GM15510 (cell line): Measurements from ENCODE around the gene TECTA.

ENCODE experiments used
- POLR2A ChIP-seq: IDR thresholded peaks from 3 replicates; pipeline ENCODE4 v1.6.1; 2011; ENCODE audit warnings: borderline replicate concordance; ENCODE audit not compliant: insufficient read length; ENCODE audit errors: extremely low read depth

TECTA gene

GRCh38 chr11:121108413-121108812 is 7.4 kb downstream of the TECTA start:
- no peak for TF ChIP-seq POLR2A

- no peak for TF ChIP-seq POLR2A
These were observed 8.4 kb downstream of the TECTA start for GRCh38 chr11:121109471-121109870.

GRCh38 chr11:121109916-121110586 is 9.0 kb downstream of the TECTA start:
- TF ChIP-seq POLR2A = no peak

GRCh38 chr11:121110871-121111724 is 10.1 kb downstream of the TECTA start:
- TF ChIP-seq POLR2A = no peak

- no peak for TF ChIP-seq POLR2A
These were observed 11.7 kb downstream of the TECTA start for GRCh38 chr11:121112498-121113455.

GRCh38 chr11:121113611-121114010 is 12.6 kb downstream of the TECTA start:
- TF ChIP-seq POLR2A = no peak

- no peak for TF ChIP-seq POLR2A
These were observed 16.7 kb downstream of the TECTA start for GRCh38 chr11:121117788-121118187.

- TF ChIP-seq POLR2A = no peak
These were observed 18.4 kb downstream of the TECTA start for GRCh38 chr11:121119440-121119839.

- TF ChIP-seq POLR2A = no peak
These were observed 21.3 kb downstream of the TECTA start for GRCh38 chr11:121122328-121122727.

GRCh38 chr11:121123496-121124069 is 22.5 kb downstream of the TECTA start:
- TF ChIP-seq POLR2A = no peak

GRCh38 chr11:121127809-121128208 is 26.8 kb downstream of the TECTA start:
- no peak for TF ChIP-seq POLR2A

GRCh38 chr11:121129362-121130340 is 28.6 kb downstream of the TECTA start:
- no peak for TF ChIP-seq POLR2A

- no peak for TF ChIP-seq POLR2A
These were observed 30.6 kb downstream of the TECTA start for GRCh38 chr11:121131656-121132055.
